NCI-H2081 (cell line): ENCODE measurements around the gene OR10T2.
"Not testable (repeated sequence)": the region's sequence is repeated elsewhere in the genome, so short reads cannot be mapped to it uniquely, and the experiment has no call there.

Source experiments
- DNase-seq, 2 experiments: peaks; one replicate each; lab custom pipeline; 2025; lab: John Stamatoyannopoulos, UW

OR10T2 gene

GRCh38 chr1:158356616-158357015 is 42.6 kb downstream of the OR10T2 start:
- no peak for DNase-seq

GRCh38 chr1:158355773-158356285 is 43.4 kb downstream of the OR10T2 start:
- no peak for DNase-seq

GRCh38 chr1:158354255-158354654 is 45.0 kb downstream of the OR10T2 start:
- DNase-seq = no peak

- DNase-seq = no peak
Observed at GRCh38 chr1:158353303-158354075, 45.8 kb downstream of the OR10T2 start, which contains the start of gene CD1E. CD1E (plus strand) TSS chr1:158353894; CDS start chr1:158353989, 95 bp downstream.

GRCh38 chr1:158348946-158349345 is 50.3 kb downstream of the OR10T2 start:
- DNase-seq = not testable (repeated sequence)
